NOMO-1 (cell line): ENCODE data around the gene RRP1B.
"Not testable (repeated sequence)": the region's sequence is repeated elsewhere in the genome, so short reads cannot be mapped to it uniquely, and the experiment has no call there.

Experiments
- DNase-seq, 2 experiments: peaks; one replicate each; lab custom pipeline; 2025; ENCODE audit not compliant: unreplicated experiment in 2 of 2; lab: John Stamatoyannopoulos, UW

The RRP1B gene, protein sequence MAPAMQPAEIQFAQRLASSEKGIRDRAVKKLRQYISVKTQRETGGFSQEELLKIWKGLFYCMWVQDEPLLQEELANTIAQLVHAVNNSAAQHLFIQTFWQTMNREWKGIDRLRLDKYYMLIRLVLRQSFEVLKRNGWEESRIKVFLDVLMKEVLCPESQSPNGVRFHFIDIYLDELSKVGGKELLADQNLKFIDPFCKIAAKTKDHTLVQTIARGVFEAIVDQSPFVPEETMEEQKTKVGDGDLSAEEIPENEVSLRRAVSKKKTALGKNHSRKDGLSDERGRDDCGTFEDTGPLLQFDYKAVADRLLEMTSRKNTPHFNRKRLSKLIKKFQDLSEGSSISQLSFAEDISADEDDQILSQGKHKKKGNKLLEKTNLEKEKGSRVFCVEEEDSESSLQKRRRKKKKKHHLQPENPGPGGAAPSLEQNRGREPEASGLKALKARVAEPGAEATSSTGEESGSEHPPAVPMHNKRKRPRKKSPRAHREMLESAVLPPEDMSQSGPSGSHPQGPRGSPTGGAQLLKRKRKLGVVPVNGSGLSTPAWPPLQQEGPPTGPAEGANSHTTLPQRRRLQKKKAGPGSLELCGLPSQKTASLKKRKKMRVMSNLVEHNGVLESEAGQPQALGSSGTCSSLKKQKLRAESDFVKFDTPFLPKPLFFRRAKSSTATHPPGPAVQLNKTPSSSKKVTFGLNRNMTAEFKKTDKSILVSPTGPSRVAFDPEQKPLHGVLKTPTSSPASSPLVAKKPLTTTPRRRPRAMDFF

DNA sequence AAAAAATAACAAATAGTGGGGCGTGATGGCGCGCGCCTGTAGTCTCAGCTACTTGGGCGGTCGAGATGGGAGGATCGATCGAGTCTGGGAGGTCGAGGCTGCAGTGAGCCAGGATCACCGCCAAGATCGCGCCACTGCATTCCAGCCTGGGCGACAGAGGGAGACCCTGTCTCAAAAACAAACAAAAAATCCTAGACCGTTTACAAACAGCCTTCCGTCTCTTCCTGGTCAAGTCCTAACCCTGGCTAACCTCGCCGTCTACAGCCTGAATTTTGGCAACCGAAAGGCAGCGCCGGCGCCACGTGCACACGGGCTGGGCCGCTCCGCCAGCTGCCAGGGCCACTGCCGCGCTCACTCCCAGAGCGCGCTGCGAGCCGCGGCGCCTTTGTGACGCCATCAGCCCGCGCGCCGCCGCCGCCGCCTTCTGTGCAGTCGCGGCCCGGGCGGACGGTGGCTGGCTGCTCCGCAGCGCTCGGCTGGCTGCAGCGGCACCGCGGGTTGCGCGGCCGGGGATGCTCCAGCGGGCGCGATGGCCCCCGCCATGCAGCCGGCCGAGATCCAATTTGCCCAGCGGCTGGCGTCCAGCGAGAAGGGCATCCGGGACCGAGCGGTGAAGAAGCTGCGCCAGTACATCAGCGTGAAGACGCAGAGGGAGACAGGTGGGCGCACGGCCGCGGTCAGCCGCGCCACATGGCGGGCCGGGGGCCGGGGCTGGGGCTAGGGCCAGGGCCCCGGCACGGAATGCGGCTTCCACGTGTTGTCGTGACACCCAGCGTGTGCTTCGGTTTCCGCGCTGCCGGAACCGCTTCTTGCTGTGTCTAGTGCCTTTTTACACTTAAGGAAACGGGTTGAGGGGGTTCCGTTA, at the start of gene RRP1B, which contains the start of gene HSF2BP:
Gene RRP1B (plus strand): TSS at position 425 of the 865 bp plus-strand sequence. CDS start 105 bp downstream, at position 530.
Gene HSF2BP (minus strand): TSS at position 353 of the 865 bp plus-strand sequence. CDS start 1,392 bp downstream, outside the sequence.
- peak; percentile 77 to 79 for DNase-seq

- peak; percentile 4 to 23 for DNase-seq
Measured at GRCh38 chr21:43611598-43612369, 47.6 kb upstream of the RRP1B start.

- no peak for DNase-seq
Measured at GRCh38 chr21:43613755-43614638, 45.4 kb upstream of the RRP1B start.

DNA sequence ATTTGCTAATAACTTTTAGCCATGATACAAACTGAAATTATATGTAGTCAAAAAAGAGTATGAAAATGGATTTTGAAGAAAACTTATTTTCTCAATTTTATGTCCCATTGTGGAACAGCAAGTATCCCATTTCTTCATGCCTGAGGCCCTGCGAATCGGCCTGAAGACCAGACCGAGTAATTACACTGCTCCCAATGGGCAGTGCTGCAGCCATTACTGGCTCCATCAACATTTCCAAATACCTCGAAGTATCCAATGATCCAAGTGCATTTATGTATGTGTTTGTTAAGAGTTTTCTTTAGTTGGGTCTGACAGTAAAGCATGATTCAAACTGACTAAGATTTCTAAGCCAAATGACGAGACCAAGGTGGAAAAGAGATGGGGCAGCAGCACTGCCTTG, 44.5 kb upstream of the RRP1B start:
- DNase-seq, result no peak

DNA sequence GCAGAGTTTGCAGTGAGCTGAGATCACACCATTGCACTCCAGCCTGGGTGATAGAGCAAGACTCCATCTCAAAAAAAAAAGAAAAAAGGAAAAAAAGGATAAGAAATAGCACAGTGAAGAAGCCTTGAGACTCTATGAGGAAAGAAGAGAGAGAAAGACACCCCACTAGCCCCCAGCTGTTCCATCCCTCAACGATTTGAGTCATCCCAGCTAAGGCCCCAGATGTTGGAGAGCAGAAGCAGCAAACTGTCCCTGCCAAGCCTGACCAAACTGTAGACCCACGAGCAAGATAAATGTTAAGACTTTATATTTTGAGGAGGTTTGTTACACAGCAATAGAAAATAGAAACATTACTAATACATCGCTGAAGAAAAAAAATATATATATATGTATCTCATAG, 42.5 kb upstream of the RRP1B start:
- DNase-seq, result not testable (repeated sequence)

DNA sequence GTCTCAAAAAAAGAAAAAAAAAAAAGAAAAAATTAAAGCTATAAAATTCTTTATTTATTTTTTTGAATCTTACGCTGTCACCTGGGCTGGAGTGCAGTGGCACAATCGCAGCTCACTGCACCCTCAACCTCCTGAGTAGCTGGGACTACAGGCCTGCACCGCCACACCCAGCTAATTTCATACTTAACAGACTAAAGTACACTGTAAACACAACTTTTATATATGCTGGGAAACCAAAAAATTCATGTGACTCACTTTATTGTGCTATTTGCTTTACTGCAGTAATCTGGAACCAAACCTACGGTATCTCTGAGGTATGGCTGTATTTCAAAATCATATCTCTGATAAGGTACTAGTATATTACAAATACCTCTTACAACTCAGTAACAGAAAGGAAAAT, 40.4 kb upstream of the RRP1B start:
- no peak for DNase-seq

- no peak for DNase-seq
Measured at GRCh38 chr21:43619344-43619743, 40.0 kb upstream of the RRP1B start.

DNA sequence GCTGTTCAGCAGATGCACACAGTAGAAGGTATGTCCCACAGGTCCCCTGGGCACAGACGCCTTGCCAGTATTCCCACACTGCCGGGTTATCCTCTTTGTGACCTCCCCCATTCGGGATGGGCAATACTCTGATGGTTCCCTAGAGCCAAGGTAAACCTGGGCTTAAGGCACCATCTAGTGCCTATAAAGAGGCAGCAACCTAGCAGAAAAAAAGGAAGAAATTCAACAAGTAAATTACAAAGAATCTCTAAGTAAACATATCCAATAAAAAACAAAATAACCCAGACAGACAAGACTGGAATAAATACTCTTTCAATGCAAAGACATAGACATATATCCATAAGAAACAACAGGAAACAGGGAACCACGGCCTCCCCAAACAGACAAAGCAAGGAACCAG, 39.5 kb upstream of the RRP1B start:
- no peak for DNase-seq

- no peak for DNase-seq
Measured at GRCh38 chr21:43622796-43623195, 36.6 kb upstream of the RRP1B start.

GRCh38 chr21:43623588-43623987, 35.8 kb upstream of the RRP1B start:
- DNase-seq, result no peak

GRCh38 chr21:43624339-43624738, 35.0 kb upstream of the RRP1B start:
- no peak for DNase-seq

DNA sequence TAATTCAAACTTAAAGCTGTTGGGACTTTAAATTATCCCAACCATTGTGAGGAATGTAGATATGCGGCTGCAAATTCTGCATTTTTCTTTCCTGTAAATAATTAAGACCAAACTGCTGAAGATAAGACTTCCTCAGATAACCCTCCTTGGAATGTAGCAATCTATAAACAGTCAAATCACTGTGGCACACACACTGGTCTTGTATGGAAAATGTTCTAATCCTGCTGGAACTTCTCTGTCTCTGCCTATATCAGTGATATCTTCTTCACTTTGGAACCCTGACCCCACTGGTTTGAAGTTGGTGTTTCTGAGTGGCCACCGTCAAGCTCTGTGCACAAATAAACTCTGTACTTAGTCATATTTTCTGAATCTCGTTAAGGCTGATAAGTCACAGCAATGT, 33.0 kb upstream of the RRP1B start:
- DNase-seq, result no peak

- DNase-seq, result no peak
Measured at GRCh38 chr21:43627527-43627926, 31.8 kb upstream of the RRP1B start.

DNA sequence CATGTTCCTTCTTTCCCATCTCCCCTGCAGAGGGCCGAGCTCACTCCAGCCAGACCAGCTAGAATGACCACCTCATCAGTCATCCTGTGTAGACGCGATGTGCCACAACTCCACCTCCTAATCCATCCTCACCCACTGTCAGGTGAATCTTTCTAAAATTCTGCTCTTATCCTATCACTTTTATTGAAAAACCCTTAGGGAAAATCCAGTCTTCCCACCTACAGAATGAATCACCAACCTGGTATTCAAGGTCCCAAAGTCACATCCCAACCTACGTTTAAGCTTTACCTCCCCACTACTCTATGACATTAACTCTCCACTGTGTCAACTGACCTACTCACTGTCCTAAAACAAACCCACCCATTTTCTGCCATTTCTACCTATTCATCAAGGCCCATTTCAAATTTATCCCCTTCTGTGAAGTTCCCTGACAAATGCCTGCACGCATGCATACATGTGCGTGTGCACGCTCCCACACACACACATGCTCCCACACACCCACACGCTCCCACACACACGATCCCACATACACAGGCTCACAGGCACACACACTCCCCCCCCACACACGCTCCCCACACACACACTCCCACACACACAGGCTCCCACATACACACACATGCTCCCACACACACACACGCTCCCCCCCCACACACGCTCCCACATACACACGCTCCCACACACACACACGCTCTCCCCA, 27.8 kb upstream of the RRP1B start:
- no peak for DNase-seq

- no peak for DNase-seq
Measured at GRCh38 chr21:43632373-43632905, 26.9 kb upstream of the RRP1B start.

GRCh38 chr21:43634618-43635017, 24.7 kb upstream of the RRP1B start:
- DNase-seq, result no peak

GRCh38 chr21:43635436-43635835, 23.9 kb upstream of the RRP1B start:
- no peak for DNase-seq

- no peak for DNase-seq
Measured at GRCh38 chr21:43637530-43638158, 21.7 kb upstream of the RRP1B start.
